GM18907 (cell line): ENCODE results near the gene KRT26.
"Not testable (repeated sequence)": the region's sequence is repeated elsewhere in the genome, so short reads cannot be mapped to it uniquely, and the experiment has no call there.

Source experiments
- ATAC-seq: cut with Tn5 transposase; IDR thresholded peaks from one replicate; pipeline ENCODE4 v1.9.1; 2021; ENCODE audit warnings: mild to moderate bottlenecking, moderate library complexity; ENCODE audit not compliant: unreplicated experiment

The KRT26 gene, protein sequence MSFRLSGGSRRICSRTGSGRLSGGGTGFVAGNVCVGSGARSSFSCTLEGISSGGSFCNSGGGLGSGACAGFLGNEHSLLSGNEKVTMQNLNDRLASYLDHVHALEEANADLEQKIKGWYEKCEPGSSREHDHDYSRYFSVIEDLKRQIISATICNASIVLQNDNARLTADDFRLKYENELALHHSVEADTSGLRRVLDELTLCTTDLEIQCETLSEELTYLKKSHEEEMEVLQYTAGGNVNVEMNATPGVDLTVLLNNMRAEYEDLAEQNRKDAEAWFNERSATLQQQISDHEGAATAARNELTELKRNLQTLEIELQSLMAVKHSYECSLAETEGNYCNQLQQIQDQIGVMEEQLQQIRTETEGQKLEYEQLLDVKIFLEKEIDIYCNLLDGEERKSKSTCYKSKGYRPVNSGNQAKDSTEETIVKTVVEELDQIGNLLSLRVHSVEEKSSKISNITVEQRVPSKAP

DNA sequence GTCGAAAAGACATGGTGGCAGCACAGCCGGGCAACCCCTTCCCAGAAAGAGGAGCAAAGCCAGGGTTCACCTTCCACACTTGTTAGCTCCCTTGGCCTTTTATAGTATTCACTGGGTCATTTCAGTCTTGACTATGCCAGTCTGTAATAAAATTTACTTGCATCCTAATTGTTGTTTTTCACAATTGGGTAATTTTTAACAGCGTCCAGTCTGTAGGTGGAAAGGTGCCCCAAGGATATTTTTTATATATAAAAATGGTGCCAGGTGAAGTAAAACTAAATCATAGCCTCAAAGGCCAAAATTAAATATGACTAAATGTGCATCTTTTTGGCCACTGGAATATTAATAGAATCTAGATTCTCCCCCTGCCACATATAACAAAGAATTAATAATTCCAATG lies at the start of gene KRT26:
Gene KRT26 (minus strand): TSS at position 101 of the 400 bp plus-strand sequence. CDS start 88 bp downstream, at position 13.
- ATAC-seq: no peak

DNA sequence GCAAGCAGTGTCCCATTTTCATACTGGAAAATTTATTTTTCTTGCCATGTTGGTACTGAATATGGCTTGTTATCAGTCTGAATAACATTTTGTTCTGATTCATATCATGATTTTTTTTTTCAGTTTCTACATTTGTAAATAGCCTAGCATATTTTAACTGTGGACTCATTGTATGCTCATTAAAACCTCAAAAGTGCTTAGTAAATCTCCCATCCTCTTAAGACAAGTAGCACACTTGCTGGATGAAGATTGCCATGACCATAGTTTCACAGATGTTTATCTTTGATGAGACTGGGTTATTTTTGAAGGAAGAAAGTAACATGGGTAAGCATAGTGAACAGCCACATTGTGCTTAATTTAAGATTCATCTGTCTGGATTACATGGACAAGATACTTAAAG lies 49.5 kb upstream of the KRT26 start:
- ATAC-seq: no peak

DNA sequence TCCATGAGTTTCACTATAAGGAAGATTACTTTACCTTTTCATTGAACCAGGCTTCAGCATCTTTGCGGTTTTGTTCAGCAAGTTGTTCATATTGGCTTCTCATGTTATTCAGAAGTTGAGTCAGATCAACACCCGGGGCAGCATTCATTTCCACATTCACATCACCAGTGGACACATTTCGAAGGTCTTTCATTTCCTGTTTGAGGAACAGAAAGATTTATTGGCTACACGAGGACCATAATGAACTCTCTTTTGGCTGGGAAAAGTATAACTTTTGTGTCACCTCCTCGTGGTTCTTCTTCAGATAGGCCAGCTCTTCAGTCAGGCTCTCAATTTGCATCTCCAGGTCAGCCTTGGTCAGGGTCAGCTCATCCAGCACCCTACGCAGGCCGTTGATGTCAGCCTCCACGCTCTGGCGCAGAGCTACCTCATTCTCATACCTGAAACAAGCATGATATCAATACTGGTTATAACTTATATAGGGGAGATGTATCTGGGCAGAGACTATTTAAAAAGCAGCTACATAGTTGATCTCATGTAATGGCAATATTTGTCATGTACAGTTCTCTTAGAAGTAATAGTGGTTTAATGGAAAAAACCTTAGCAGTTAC lies 48.3 kb upstream of the KRT26 start:
- no peak for ATAC-seq

DNA sequence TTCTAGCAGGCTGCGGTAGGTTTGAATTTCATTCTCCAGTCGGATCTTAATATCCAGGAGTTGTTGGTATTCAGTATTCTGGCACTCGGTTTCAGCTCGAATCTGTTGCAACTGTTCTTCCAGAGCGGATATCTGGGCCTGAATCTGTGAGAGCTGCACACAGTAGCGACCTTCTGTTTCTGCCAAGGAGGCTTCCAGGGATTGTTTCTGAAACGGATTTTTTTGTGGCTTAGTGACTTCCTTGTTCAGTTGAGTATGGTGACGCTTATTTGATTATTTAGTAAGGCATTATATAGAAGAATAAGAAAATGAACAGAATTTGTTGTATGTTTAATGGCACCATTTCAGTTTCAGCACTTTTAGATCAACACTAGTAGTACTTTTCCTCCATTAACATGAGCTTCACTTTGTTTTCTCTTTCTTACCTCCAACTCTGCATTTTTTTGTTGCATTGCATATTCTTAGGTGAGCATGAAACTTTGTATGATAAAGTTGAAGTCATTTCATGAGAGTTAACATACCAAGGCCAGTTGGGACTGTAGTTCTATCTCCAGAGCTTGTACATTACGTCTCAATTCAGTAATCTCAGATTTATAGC lies 47.6 kb upstream of the KRT26 start:
- no peak for ATAC-seq

- peak; percentile 77 for ATAC-seq
These were observed 46.9 kb upstream of the KRT26 start for GRCh38 chr17:40818733-40819527.

DNA sequence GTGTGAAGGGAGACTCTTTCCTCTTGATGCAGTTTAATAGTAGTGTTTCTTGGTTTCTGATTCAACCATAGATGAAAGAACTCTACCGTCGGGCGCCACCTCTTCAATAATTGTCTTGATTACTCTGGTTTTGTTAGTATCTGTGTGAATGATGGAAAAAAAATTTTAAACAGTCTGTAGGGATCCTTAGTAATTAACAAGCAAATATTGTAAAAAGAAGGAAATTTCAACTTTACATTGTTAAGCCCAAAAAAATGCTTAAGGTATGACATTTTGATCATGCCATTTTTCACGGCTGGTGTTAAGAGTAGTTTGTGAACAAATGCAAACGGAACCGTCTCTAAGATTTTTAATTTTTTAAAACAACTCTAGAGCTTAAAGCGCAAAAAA lies 46.3 kb upstream of the KRT26 start:
- no peak for ATAC-seq

DNA sequence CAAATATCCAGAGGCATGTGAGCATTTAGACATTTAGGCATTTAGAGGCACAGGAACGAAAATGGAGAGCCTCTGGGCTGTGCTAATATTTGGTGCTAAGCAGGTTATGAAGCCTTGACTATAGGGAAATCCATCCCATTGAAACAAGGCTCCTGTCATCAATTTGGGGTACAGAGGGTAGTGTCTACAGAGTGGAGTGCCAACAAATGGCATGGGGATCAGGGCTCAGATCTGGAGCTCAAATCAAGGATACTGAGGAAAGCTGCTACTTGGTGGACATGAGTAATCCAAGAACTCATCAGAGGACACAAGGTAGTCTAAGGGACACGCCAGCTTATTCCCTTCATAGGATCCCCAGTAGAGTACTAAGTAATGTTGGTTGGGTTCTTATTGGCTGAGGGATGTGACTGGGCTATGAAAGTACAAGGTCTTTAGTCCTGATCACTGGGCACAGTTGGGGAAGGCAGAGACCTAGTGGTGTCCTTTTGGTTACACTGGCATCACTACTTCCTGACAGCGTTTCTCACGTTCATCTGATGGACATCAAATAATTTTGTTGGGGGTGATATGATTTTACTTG lies 45.2 kb upstream of the KRT26 start:
- no peak for ATAC-seq

DNA sequence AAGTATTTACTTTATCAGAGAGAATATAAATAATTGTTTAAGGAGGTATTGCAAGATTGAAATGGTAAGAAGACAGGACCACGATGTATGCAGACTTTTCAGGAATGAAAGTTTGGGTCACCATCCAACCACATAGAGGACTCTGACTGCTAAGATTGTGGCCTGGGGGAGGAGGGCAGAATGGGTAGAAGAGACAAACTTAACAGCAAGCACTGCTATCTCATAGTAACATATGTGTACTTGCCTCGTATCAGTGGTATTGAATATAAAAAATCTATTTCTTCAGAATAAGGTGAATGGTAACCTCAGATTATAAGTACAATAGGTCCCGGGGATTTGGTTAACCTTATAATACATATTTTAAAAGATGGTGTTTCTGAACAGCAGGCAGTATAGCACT lies 44.6 kb upstream of the KRT26 start:
- no peak for ATAC-seq

- ATAC-seq: no peak
These were observed 43.4 kb upstream of the KRT26 start for GRCh38 chr17:40815381-40815780.

DNA sequence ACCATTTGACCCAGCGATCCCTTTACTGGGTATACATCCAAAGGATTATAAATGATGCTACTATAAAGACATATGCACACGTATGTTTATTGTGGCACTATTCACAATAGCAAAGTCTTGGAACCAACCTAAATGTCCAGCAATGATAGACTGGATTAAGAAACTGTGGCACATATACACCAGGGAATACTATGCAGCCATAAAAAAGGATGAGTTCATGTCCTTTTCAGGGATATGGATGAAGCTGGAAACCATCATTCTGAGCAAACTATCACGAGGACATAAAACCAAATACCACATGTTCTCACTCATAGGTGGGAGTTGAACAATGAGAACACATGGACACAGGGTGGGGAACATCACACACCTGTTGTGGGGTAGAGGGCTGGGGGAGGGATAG lies 42.7 kb upstream of the KRT26 start:
- ATAC-seq: not testable (repeated sequence)

DNA sequence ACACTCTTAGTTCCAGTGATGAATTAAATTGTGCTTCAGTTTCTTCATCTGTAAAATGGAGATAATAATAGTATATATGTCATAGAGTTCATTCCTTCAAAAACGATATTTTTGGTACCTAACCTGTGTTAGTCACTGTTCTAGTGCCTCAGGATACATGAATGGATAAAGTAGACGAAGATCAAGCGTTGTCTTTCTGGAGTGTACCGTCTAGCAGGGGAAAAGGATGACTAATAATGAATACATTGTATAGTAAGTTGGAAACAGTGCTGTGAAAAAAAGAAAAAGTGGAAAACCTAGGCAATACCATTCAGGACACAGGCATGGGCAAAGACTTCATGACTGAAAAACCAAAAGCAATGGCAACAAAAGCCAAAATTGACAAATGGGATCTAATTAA lies 41.8 kb upstream of the KRT26 start:
- no peak for ATAC-seq

GRCh38 chr17:40812639-40813038 lies 40.6 kb upstream of the KRT26 start:
- ATAC-seq: no peak

- no peak for ATAC-seq
These were observed 38.5 kb upstream of the KRT26 start for GRCh38 chr17:40810494-40810893.

DNA sequence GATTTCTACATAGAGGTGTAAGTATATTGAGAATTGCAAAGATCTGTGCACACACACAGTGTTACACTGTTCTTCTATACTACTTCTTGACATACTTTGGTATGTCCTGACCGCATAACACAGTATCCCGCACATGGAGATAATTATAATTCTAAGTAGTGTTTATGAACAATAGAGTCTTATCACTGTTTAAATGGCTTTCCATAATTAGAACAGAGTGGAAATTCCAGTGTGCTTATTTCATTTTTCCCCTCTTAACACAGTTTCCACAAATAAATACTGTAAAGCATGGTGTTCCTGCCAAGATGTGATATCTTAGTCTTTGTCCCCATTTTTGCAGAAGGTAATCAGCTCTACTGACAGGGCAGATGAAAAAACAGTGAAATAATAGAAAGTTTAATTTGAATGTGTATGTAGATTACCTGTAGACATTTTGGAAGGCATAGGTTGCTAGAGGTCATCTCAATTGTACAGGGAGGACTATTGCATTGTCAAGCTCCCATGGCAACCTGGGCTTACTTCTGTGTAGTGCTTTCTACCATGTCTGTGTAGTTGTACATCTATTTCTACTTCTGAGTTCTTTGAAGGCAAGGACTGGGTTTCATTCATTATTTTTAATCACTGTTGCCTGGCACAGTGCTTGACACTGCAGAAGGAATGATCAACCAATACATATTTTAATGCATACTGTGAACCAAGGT lies 37.9 kb upstream of the KRT26 start:
- ATAC-seq: no peak

DNA sequence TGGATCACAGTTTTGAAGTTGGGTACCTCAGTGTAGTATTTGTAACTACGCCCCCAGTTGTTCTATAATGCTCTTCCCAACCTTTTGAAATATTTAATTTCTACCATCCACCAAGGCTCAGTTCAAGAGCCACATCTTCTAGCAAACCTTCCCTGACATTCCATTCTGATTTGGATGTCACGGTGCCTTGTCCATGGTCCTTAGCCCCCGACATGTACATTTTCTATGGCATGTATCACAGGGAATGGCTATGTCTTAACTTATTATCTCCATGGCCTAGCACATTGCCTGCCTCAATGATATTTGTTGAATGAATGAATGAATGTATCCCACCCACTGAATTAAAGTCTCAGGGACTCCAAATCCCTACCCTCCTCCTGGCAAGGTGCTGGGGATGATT lies 34.1 kb upstream of the KRT26 start:
- ATAC-seq: no peak

DNA sequence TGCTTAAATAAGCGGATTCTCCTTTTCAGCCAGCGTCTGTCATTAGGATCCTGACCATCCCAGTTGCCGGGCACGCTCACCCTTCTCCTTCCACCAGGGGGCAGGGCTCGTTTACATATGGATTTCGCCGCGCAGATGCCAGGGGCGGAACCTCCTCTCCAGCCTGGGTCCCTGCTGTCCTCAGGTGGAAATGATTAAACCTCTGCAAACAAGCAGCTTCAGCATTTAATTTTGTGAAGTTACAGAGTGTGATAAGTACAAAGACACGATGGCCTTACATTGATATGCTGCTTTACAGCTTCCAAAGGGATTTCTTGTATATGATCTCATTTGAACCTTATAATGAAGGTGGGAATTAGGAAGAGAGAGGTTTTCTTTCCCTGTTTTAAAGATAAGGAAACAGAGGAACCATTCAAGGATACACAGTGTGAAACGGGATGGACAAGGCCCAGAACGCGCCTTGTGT lies 31.6 kb upstream of the KRT26 start:
- peak; percentile 59 for ATAC-seq

- no peak for ATAC-seq
These were observed 29.2 kb upstream of the KRT26 start for GRCh38 chr17:40801157-40801556.

DNA sequence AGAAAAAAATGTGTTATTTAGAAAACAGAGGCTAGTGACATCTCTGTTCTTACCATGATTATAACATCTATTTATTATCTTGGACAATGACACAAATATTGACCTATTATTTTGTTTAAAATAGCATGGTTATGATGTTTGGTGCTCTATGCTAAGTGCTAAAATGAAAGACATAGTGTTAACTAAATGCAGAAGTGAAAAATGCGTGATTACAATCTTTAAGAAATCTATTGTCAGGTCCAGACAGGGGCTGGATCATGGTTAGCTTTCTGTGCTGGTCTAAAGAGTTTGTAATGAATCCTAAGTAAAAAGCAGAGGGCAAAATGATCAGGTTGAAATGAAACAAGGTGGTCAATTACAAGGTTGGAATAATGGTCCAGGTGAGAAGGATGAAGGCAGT lies 28.4 kb upstream of the KRT26 start:
- ATAC-seq: no peak

- no peak for ATAC-seq
These were observed 27.9 kb upstream of the KRT26 start, which contains the start of gene KRT28 for GRCh38 chr17:40799859-40800258. Gene KRT28, minus strand, starts transcription at chr17:40799959. Its CDS starts 66 bp downstream, at chr17:40799893.

- ATAC-seq: no peak
These were observed 24.8 kb upstream of the KRT26 start for GRCh38 chr17:40796846-40797245.
